GM19099 (cell line): Measurements from ENCODE around the gene DOK7.

Source experiments
- POLR2A ChIP-seq: IDR thresholded peaks from 3 replicates; pipeline ENCODE4 v1.6.1; 2011; ENCODE audit warnings: low read depth; ENCODE audit not compliant: insufficient read length; ENCODE audit errors: extremely low read depth

The DOK7 gene

DNA sequence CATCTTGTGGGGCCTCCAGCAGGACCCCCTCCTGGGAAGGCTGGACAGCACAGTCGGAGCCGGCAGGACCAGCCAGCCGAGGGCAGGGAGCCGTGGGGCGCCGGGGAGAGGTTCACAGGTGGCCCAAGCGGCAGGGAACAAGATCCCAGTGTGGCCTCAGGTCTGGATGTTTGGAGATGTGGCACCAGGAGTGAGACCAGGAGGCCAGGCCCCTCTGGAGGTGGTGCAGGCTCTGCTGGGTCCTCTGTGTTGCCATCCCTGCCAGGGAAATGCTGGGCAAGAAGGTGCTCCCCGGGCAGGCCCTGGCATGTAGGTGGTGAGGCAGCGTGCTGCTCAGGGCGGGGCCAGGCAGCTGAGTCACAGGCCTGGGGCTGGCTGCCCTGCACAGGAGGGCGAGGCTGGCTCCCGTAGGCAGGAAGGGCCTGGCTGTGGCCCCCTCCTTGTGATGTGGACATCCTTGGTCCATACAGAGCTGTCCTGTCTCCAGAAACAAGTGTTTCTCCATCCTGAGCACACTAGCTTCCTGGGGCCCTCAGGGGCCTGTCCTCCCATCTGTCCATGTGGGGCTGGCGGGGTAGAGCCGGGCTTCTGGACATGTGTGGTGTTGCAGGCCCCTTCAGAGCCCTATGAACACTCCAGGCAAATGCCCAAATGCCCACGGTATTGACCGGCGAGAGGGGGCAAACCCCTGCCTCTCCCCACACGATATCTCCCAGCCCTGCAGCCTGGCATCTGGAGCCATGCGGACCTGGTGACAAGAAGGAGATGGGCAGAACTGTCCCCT, 26.1 kb upstream of the DOK7 start:
- TF ChIP-seq POLR2A = no peak

DNA sequence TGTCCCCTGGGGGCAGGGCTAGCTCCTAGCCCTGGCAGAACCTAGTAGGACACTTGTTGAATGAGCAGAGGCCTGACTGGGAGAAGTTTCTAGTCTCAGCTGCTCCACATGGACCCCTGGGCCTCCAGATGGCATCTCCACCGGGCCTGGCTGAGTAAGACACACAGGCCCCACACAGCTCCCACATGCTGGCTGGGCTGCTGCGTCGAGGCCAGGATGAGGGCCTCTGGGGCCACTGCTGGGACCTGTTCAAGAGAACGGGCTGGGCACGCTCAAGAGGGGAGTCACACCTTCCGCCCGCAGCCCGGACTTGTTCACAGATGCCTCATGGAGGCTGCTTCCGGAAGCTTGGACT, 25.5 kb upstream of the DOK7 start:
- TF ChIP-seq POLR2A = no peak

DNA sequence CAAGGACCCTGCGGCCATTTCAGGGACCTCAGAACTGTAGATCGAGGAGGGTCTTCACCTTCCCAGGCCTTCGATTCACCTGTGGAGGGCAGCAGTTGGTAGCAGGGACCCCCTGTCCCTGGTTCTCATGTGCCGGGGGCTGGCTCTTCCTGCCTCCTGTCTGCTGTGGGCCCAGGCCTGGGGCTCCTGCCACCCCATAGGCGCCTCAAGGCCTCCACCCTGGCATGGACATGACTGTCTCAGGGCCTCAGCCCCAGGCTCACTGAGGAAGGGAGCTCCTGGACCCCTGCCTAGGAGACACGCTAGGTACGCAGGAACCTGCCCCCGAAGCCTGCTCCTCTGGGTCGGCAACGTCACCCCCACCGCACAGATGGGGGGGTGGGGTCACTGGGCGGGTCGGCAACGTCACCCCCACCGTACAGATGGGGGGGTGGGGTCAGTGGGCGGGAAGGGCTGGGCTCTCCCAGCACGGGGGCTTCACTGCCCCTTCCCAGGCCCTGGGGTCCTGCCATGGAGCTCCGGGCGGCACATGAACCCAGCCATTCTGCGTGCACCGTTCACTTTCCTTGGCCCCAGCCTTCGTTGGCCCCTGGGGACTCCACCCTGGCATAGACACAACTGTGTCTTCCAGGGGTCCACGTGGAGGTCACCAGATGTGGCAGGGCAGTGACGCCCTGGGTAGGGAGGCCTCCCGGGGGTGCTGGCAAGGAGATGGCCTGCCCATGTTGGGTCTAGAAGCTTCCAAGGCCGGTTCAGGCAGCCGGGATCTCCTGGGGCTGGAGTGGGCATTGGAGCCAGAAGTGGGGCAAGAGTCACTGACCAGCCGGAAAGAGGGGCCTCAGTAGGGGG, 24.9 kb upstream of the DOK7 start:
- no peak for TF ChIP-seq POLR2A

DNA sequence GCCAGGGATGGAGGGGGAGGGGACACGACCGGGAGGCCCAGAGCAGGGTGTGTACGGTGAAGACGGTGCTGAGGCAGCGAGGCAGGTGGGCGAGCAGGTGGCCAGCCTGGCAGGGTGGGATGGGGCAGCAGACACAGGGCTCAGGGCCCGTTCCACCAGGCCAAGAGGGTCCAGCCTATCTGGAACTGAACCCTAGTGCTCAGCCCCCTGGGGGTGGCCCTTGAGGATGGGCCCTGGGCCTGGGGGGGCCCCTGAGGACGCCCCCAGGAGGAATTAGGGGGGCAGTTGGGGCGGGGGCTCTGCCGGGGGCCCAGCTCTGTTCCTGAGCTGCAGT, 24.3 kb upstream of the DOK7 start:
- TF ChIP-seq POLR2A = no peak

DNA sequence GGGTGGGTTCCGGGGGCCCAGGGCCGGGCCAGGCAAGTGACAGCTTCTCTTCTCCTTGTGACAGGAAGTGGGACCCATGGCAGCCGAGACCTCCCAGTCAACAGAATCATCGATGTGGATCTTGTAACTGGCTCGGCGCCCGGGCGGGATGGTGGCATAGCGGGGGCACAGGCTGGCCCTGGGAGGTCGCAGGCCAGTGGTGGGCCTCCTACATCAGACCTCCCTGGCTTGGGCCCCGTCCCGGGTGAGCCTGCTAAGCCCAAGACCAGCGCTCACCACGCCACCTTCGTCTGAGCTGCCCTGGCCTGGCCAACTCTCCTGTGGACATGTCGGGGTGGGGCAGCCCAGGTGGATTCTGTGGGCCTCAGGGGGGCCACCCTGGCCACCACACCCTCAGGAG, 23.7 kb upstream of the DOK7 start:
- no peak for TF ChIP-seq POLR2A

DNA sequence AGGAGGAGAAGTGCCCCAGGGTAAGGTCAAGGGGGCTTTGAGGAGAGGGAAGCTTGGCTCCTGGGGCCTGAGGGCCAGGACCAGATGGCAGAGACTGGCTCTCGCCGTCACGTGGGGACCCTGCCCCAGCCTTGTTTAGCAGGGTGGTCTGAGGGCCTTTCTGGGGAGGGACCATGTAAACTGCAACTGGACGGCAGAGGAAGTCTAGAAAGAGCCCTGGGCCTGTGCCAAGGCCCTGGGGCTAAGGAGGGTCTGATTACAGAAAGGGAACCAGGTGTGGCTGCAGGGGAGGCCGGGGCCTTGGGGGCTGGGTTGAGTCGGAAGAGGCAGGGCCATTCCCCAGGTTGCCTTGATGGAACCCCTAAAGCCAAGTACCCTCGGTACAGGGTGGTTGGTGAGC, 23.1 kb upstream of the DOK7 start:
- TF ChIP-seq POLR2A = no peak

DNA sequence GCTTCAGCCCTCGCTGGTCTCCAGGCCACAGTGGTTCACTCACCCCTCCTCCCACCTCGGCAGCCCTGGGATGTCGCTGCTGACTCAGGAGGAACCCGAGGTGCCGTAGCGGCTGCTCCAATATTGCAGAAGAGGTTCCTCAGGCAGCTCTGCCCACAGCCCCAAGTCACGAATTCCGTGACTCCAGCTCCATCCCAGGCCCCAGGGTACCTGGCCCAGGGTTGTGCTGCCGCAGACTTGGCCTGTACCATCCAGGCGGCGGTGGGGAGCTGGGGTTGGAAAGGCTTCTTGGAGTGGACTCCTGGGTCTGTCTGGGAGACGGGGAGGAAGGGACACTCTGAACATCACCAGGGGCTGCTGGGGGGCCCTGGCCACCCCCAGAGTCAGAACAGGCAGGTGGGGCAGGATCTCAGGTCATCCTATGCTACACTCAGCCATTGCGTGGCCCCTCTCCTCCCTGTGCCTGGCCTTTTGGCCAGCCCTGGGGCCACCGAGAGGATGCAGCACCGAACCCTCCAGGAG, 22.1 kb upstream of the DOK7 start:
- no peak for TF ChIP-seq POLR2A

DNA sequence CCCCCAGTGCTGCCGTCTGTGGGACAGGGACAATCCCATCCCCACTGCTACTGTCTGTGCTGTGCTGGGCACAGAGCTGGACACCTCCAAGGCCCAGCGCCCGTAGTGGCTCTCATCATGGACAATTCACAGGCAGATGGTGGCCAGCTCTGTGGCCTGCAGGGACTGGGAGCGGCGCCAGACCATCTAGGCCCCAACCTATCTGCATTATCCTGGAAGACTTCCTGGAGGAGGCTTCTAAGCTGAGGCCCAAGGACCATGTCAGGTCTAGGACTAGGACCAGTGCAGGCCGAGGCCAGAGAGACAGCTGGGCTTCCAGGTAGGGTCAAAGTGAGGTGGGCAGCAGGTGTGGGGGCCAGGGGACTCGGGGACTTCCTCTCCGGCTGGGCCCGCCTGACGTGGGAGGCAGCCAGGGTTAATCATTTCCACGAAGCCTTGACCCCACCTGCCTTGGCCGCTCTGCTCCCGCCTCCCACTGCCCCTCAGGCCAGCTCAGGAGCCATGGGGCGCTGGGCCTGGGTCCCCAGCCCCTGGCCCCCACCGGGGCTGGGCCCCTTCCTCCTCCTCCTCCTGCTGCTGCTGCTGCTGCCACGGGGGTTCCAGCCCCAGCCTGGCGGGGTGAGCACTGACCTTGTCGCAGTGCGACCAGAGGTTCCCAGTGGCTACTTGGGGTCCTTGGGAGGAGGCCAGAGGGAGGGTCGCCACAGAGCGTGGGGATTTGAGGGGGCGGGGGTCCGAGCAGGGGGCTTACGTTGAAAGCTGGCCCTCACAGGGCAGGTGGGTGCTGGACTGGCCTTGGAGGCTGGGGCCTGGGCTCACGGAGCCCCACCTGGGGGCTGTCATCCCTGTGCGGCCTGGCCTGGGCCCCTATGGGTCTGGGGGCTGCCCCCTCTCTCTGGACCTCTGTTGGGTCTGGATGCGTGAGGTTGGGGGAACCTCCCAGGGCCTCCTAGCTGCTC, 21.3 kb upstream of the DOK7 start, which contains the start of gene HGFAC:
TSS of gene HGFAC (plus strand) at position 468 of the 959 bp plus-strand sequence. CDS start at position 502, 34 bp downstream.
- no peak for TF ChIP-seq POLR2A

DNA sequence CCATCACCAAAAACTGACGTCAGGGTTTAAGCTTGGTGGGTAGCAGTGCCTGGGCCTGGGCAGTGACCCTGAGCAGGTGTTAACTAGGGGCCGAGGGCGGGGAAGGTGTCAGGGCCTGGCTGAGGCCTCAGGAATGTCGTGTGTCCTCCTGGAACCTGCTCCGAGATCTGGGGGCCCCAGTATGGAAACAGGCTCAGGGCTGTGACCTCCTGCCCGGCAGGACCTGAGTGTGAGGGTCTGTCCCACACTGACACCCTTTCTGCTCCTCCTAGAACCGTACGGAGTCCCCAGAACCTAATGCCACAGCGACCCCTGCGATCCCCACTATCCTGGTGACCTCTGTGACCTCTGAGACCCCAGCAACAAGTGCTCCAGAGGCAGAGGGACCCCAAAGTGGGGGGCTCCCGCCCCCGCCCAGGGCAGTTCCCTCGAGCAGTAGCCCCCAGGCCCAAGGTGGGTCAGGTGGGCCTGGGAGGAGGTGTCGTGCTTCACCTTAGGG, 20.6 kb upstream of the DOK7 start:
- no peak for TF ChIP-seq POLR2A

DNA sequence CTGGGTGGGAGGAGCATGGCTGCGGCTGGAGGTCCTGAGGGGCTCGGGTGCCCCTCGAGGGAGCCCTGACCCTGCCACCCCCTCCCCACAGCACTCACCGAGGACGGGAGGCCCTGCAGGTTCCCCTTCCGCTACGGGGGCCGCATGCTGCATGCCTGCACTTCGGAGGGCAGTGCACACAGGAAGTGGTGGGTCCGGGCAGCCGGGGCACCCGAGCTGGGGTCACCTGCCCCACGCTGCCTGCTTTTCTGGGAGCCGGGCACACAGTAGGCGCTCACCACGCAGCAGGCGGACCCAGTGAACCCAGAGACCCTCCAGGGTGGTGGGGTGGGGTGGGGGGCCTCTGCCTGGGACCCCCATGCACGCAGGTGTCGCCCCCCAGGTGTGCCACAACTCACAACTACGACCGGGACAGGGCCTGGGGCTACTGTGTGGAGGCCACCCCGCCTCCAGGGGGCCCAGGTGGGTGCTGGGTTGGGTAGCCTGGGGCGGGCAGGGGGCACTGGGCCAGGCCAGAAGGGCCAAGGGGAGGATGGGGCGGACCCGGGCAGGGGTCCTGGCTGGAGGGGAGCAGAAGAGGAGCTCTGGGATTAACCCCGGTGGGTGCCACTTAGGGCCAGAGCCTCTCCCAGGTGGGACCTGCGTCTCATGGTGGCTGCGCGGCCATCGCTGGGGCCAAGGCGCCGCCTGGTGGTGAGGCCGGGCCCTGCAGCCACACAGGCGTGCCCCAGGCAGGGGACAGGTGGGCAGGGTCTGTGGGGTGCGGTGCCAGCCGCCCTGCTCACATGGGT, 20.0 kb upstream of the DOK7 start:
- TF ChIP-seq POLR2A = no peak

DNA sequence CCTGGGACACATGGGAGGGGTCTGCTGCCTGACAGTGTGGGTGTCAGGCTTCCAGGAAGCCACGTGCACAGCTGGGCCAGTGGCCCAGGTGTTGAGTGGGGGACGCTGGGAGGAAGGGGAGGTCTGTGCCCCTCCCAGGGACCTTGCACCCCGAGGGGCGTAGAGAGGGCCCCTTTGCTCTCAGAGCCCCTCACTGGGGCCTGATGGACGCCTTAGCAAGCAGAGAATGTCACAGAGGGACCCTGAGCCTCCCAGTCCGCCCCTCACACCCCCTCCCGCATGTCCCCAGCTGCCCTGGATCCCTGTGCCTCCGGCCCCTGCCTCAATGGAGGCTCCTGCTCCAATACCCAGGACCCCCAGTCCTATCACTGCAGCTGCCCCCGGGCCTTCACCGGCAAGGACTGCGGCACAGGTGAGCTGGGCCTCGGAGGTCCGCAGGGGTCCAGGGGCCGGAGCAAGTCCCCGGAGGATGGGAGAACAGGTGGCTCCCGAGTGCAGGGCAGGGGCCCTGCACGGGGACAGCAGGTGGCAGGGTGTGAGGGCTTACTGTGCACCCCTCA, 19.3 kb upstream of the DOK7 start:
- TF ChIP-seq POLR2A = no peak

DNA sequence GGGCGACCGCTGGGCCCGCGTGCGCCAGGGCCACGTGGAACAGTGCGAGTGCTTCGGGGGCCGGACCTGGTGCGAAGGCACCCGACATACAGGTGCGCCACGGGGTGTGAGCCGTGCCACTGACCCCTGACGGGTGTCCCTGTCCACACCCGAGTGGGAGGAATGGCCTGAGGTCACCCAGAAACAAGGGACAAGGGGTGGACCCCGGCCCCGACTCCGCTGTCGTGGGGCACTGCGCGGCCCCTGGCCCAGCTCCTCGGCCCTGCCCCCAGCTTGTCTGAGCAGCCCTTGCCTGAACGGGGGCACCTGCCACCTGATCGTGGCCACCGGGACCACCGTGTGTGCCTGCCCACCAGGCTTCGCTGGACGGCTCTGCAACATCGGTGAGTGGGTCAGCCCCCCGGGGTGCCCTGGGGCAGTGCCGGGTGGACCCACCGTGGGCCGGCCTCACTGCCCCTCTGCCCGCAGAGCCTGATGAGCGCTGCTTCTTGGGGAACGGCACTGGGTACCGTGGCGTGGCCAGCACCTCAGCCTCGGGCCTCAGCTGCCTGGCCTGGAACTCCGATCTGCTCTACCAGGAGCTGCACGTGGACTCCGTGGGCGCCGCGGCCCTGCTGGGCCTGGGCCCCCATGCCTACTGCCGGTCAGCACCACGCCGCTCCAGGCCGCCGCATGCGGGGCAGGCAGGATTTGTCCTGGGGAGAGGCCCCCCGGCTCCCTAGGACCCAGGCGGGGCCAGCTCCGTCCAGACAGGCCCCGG, 18.6 kb upstream of the DOK7 start:
- no peak for TF ChIP-seq POLR2A
